Esophagus squamous epithelium (tissue), 5 donors: Measurements from ENCODE around the gene PANX2. TPM values are rescaled to one million over a fixed set of nuclear protein-coding genes. Genes with fewer than 3 reads are reported as not detected.

ENCODE experiments used
- DNase-seq: peaks from one replicate; lab custom pipeline; 2025; lab: John Stamatoyannopoulos, UW
- H3K27ac ChIP-seq, 4 donors: fragments of 200-600 bp; sonication (generic); one replicate each; pipeline ENCODE4 v1.5.1; 2016 to 2019; ENCODE audit warnings: mild to moderate bottlenecking in 1 of 4
- H3K27me3 ChIP-seq, 4 donors: fragments of 200-600 bp; sonication (generic); 1 replicate in 3 of 4; 2 replicates in 1 of 4; pipeline versions ENCODE4 v1.5.1 to v1.6.0; 2017 to 2021; ENCODE audit warnings: antibody characterized with exemption in 1 of 4
- H3K36me3 ChIP-seq, 3 donors: fragments of 200-600 bp; sonication (generic); one replicate each; pipeline ENCODE4 v1.5.1; 2016 to 2019
- H3K4me1 ChIP-seq, 3 donors: fragments of 200-600 bp; sonication (generic); one replicate each; pipeline ENCODE4 v1.5.1; 2017 to 2019
- H3K4me3 ChIP-seq, 4 donors: fragments of 200-600 bp; sonication (generic); 1 replicate in 3 of 4; 2 replicates in 1 of 4; pipeline ENCODE4 v1.5.1; 2016 to 2019; ENCODE audit warnings: mild to moderate bottlenecking in 2 of 4, moderate library complexity in 1 of 4
- H3K9me3 ChIP-seq, 3 donors: fragments of 200-600 bp; sonication (generic); one replicate each; pipeline ENCODE4 v1.5.1; 2016 to 2019
- POLR2A ChIP-seq, 4 donors: fragments of 450-650 bp; IDR thresholded peaks; one replicate each; pipeline ENCODE4 v1.6.1; 2017; ENCODE audit warnings: antibody characterized with exemption in 4 of 4, mild to moderate bottlenecking in 4 of 4, moderate library complexity in 3 of 4
- WGBS, 2 donors: methylation state at CpG; one replicate each; pipeline ENCODE4 v1.1.5; 2018; 5-methylcytosine and 5-hydroxymethylcytosine counted together
- intact Hi-C: fragments of 100-400 bp; cut with DNase I; formaldehyde crosslinking; loops from one replicate; pipeline ENCODE4 v1.15.0; 2022
- total RNA-seq, 4 donors: library from RNA; depleted of rRNA; stranded (reverse); fragments of >200 nt; gene quantifications; one replicate each; pipeline ENCODE4 v1.1.0, GENCODE V29; 2016
- TF ChIP-seq, protein P1 (sequence below), 6 experiments: fragments of 450-650 bp in 4 of 6; fragments of 200-600 bp in 2 of 6; sonication (generic) in 2 of 6; IDR thresholded peaks; one replicate each; pipeline ENCODE4 v1.5.1; 2016 to 2019; ENCODE audit warnings: antibody characterized with exemption in 6 of 6, mild to moderate bottlenecking in 4 of 6, moderate library complexity in 4 of 6
- donor health status: DM: yes; HTN: yes; CAD: no.

PANX2 gene
- total RNA-seq, 4 donors from 2014 or later, result 1.6 to 4.5 (median 3.4) TPM

DNA sequence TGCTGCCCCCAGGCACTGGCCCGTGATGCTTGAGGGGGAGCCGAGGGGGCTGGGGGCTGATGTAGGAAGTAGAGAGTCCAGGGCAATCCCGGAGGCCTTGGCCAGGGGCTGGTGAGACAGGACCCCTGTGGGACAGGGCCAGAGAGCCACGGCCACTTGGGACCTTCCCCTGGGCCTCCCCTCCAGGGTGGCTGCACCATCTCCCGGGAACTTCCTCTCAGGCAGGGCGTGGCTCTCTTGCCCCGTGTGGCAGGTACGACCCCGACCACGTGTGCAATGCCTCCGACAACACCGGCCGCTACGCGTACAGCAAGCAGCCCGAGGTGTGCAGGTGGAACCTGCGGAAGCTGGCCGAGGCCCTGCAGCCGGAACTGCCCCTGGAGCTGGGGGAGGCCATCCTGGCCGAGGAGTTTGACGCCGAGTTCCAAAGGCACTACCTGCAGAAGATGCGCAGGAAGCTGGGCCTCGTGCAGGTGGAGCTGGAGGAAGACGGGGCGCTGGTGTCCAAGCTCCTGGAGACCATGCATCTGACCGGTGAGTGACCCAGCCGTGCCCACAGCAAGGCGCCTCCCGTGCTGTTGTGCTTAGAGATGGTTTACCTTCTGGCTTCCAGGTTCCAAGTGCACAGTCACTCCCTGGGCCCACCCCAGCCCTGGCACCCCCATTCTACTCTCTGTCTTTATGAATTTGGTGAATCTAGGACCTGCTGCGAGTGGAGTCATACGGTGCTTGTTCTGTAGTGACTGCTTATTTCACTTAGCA is 40.0 kb downstream of the PANX2 start:
- TF ChIP-seq POLR2A (IDR thresholded peaks at IDR 0.05), result no peak
- TF ChIP-seq, protein P1, sequence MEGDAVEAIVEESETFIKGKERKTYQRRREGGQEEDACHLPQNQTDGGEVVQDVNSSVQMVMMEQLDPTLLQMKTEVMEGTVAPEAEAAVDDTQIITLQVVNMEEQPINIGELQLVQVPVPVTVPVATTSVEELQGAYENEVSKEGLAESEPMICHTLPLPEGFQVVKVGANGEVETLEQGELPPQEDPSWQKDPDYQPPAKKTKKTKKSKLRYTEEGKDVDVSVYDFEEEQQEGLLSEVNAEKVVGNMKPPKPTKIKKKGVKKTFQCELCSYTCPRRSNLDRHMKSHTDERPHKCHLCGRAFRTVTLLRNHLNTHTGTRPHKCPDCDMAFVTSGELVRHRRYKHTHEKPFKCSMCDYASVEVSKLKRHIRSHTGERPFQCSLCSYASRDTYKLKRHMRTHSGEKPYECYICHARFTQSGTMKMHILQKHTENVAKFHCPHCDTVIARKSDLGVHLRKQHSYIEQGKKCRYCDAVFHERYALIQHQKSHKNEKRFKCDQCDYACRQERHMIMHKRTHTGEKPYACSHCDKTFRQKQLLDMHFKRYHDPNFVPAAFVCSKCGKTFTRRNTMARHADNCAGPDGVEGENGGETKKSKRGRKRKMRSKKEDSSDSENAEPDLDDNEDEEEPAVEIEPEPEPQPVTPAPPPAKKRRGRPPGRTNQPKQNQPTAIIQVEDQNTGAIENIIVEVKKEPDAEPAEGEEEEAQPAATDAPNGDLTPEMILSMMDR (IDR thresholded peaks at IDR 0.05), result no peak
- DNase-seq, result no peak
- intact Hi-C loops, result loop anchor here (5.0 to 10.0 kb wide), 2 partner anchors 58 to 286 kb away; no protein-coding TSS in a partner anchor
- no peaks in the 10 kb centered on the region for H3K9me3 ChIP-seq
- H3K27ac ChIP-seq, result no peak overlapping the region
- H3K4me1 ChIP-seq, result peaks cover 0 to 40% (median 0%) of the 10 kb centered on the region in 3 donors
- H3K36me3 ChIP-seq, result peaks cover 14 to 98% (median 41%) of the 10 kb centered on the region in 3 donors
- no peaks in the 10 kb centered on the region for H3K27me3 ChIP-seq
- 83 to 85% methylated on average over 9 to 12 of the region's 32 CpGs for WGBS, 2 donors
- no peak overlapping the region for H3K4me3 ChIP-seq

DNA sequence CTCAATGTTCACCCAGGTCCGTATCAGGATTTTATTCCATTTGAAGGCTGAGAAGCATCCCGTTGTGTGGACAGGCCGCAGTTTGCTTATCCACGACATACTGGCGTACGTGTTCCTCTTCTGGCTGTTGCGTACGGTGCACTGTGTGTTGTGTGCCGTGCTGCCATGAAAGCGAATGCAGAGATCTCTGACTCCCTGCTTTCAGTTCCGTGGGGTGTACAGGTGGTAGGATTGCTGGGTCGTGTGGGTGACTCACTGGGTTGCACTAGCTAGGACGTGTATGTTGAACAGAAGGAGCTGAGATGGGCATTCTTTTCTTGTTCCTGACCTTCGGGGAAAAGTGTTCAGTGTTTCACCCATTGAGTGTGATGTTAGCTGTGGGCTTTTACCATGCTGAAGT is 40.6 kb downstream of the PANX2 start:
- no peak for TF ChIP-seq POLR2A (IDR thresholded peaks at IDR 0.05)
- TF ChIP-seq, protein P1 (IDR thresholded peaks at IDR 0.05), result no peak
- no peak overlapping the region for H3K27ac ChIP-seq
- WGBS, 2 donors, result 72 to 78% methylated on average over 14 of the region's 14 CpGs
- no peak for DNase-seq
- H3K4me1 ChIP-seq, result peaks cover 0 to 34% (median 0%) of the 10 kb centered on the region in 3 donors
- no peak overlapping the region for H3K4me3 ChIP-seq
- intact Hi-C loops, result loop anchor here (5.0 to 10.0 kb wide), 2 partner anchors 59 to 286 kb away; no protein-coding TSS in a partner anchor
- H3K36me3 ChIP-seq, result peaks cover 18 to 98% (median 47%) of the 10 kb centered on the region in 3 donors
- H3K27me3 ChIP-seq, result no peaks in the 10 kb centered on the region
- no peaks in the 10 kb centered on the region for H3K9me3 ChIP-seq

DNA sequence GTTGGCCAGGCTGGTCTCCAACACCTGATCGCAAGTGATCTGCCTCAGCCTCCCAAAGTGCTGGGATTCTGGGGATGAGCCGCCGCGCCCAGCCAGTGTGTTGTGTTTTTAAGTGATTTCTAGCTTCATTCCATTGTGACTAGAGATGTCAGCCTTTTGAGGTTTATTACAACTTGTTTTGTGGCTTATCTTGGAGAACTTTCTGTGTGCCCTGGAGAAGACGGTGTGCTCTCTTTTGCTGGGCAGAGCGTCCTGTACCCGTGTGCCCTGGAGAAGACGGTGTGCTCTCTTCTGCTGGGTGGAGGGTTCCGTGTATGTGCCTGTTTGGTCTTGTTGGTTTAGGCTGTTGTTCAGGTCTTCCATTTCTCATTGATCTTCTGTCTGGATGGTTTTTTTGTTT is 42.7 kb downstream of the PANX2 start:
- WGBS, 2 donors, result 85 to 88% methylated on average over 8 to 9 of the region's 9 CpGs
- H3K4me3 ChIP-seq, result no peak overlapping the region

DNA sequence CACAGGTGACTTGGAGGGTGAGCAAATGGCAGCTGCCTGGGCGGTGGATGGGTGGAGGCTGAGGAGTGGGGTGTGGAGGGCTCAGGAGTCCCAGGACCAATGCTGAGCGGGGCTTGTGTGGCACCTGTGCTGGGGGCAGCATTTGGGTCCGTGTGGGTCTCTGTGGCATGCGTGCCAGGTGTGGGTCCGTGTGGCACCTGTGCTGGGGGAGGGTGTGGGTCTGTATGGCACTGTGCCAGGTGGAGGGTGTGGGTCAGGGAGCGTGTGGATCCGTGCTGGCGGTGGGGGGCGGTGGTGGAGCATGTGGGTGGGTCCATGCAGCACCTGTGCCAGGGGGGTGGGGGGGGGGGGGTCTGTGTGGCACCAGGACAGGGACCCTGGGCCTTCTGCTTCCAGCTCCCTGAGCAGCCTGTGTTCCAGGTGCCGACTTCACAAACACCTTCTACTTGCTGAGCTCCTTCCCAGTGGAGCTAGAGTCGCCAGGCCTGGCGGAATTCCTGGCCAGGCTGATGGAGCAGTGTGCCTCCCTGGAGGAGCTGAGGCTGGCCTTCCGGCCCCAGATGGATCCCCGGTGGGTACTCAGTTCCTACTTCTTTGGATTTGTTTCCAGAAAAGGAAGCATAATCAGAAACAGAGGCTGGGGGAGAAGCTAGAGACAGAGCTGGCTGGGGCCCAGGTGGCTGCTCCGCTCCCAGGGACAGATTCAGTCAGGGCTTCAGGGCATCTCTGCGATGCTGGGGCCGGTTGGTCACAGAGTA is 44.9 kb downstream of the PANX2 start:
- peaks cover 37 to 98% (median 59%) of the 10 kb centered on the region in 3 donors for H3K36me3 ChIP-seq
- DNase-seq, result no peak
- no peak for TF ChIP-seq POLR2A (IDR thresholded peaks at IDR 0.05)
- TF ChIP-seq, protein P1 (IDR thresholded peaks at IDR 0.05), result no peak

More for the DNA sequence above, 42.7 kb downstream of the PANX2 start:
- DNase-seq, result no peak
- H3K4me1 ChIP-seq, result peaks cover 0 to 18% (median 0%) of the 10 kb centered on the region in 3 donors
- peaks cover 39 to 98% (median 55%) of the 10 kb centered on the region in 3 donors for H3K36me3 ChIP-seq
- H3K27me3 ChIP-seq, result no peaks in the 10 kb centered on the region
- intact Hi-C loops, result loop anchor here (5.0 to 10.0 kb wide), 2 partner anchors 61 to 288 kb away; no protein-coding TSS in a partner anchor
- H3K27ac ChIP-seq, result no peak overlapping the region
- TF ChIP-seq, protein P1 (IDR thresholded peaks at IDR 0.05), result no peak
- TF ChIP-seq POLR2A (IDR thresholded peaks at IDR 0.05), result no peak
- H3K9me3 ChIP-seq, result no peaks in the 10 kb centered on the region

More for the DNA sequence above, 44.9 kb downstream of the PANX2 start:
- Histone ChIP-seq H3K4me3 (no peak overlapping the region), H3K4me1 (peaks cover 0 to 15% (median 4%) of the 10 kb centered on the region in 3 donors), H3K27me3 (no peaks in the 10 kb centered on the region), H3K9me3 (no peaks in the 10 kb centered on the region), H3K27ac (no peak overlapping the region)
- intact Hi-C loops, result loop anchor here (10.0 kb wide), 1 partner anchor 291 kb away; no protein-coding TSS in a partner anchor
- 56 to 92% methylated on average over 2 to 10 of the region's 17 CpGs for WGBS, 2 donors
